Esophagus squamous epithelium (tissue), 5 donors: ENCODE measurements around the gene CXorf58. TPM values are rescaled to one million over a fixed set of nuclear protein-coding genes. Genes with fewer than 3 reads are reported as not detected.

Experiments used
- DNase-seq: peaks from one replicate; lab custom pipeline; 2025; lab: John Stamatoyannopoulos, UW
- H3K27ac ChIP-seq, 4 donors: fragments of 200-600 bp; sonication (generic); one replicate each; pipeline ENCODE4 v1.5.1; 2016 to 2019; ENCODE audit warnings: mild to moderate bottlenecking in 1 of 4
- H3K27me3 ChIP-seq, 4 donors: fragments of 200-600 bp; sonication (generic); 1 replicate in 3 of 4; 2 replicates in 1 of 4; pipeline versions ENCODE4 v1.5.1 to v1.6.0; 2017 to 2021; ENCODE audit warnings: antibody characterized with exemption in 1 of 4
- H3K36me3 ChIP-seq, 3 donors: fragments of 200-600 bp; sonication (generic); one replicate each; pipeline ENCODE4 v1.5.1; 2016 to 2019
- H3K4me1 ChIP-seq, 3 donors: fragments of 200-600 bp; sonication (generic); one replicate each; pipeline ENCODE4 v1.5.1; 2017 to 2019
- H3K4me3 ChIP-seq, 4 donors: fragments of 200-600 bp; sonication (generic); 1 replicate in 3 of 4; 2 replicates in 1 of 4; pipeline ENCODE4 v1.5.1; 2016 to 2019; ENCODE audit warnings: mild to moderate bottlenecking in 2 of 4, moderate library complexity in 1 of 4
- H3K9me3 ChIP-seq, 3 donors: fragments of 200-600 bp; sonication (generic); one replicate each; pipeline ENCODE4 v1.5.1; 2016 to 2019
- CTCF ChIP-seq, 6 experiments: fragments of 450-650 bp in 4 of 6; fragments of 200-600 bp in 2 of 6; sonication (generic) in 2 of 6; IDR thresholded peaks; one replicate each; pipeline ENCODE4 v1.5.1; 2016 to 2019; ENCODE audit warnings: antibody characterized with exemption in 6 of 6, mild to moderate bottlenecking in 4 of 6, moderate library complexity in 4 of 6
- POLR2A ChIP-seq, 4 donors: fragments of 450-650 bp; IDR thresholded peaks; one replicate each; pipeline ENCODE4 v1.6.1; 2017; ENCODE audit warnings: antibody characterized with exemption in 4 of 4, mild to moderate bottlenecking in 4 of 4, moderate library complexity in 3 of 4
- WGBS, 2 donors: methylation state at CpG; one replicate each; pipeline ENCODE4 v1.1.5; 2018; 5-methylcytosine and 5-hydroxymethylcytosine counted together
- intact Hi-C: fragments of 100-400 bp; cut with DNase I; formaldehyde crosslinking; loops from one replicate; pipeline ENCODE4 v1.15.0; 2022
- total RNA-seq, 4 donors: library from RNA; depleted of rRNA; stranded (reverse); fragments of >200 nt; gene quantifications; one replicate each; pipeline ENCODE4 v1.1.0, GENCODE V29; 2016
- donor health status: DM: yes; HTN: yes; CAD: no.

Gene CXorf58
- total RNA-seq, 4 donors from 2014 or later, result 0.15 to 0.95 TPM; not detected in 2

DNA sequence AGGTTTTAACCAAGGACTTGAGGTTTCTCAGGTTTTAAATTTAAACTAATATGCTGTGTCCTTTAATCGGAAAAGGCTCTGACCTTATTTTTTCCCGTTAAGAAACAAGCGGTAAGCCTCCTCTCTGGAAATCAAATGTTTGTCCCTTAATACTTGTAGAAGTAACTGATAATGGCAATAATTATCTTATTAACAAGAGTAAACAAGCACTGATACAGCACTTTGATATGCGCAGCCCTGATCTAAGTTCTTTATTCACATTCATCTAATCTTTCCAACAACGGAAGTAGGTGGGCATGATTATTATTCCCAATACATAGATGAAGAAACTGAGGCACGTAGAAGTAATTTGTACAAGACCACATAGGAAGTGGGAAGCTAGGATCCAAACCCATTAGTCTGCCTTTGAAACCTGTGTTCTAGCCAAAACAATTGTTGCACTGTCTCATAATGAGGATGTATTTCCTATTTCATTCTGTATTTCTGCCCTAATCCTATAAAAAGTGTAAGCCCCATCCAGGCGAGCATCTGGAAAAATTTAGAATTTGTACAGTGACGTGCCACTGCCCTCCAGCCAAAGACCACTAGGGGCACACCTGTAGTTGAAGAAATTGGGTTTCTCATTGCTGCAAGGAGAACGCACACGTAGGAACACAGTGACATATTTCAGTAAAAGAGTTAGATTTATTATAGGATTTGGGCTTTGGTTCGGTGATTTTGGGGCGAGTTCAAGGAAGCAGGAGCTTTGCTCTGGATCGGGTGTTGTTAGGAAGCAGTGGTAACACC, 606 bp downstream of the CXorf58 start:
- WGBS, 2 donors, result 35 to 47% methylated on average over 13 of the region's 13 CpGs
- intact Hi-C loops, result loop anchor here (10.0 kb wide), 2 partner anchors 146 to 214 kb away; partner anchors contain the start of gene EIF2S3
- Histone ChIP-seq H3K4me1 (peaks cover 0 to 18% (median 0%) of the 10 kb centered on the region in 3 donors), H3K4me3 (peak overlapping the region in 3 of 4 donors; percentile 50 to 70 (median 62)), H3K27ac (peak overlapping the region; percentile 83 to 93 (median 88)), H3K9me3 (no peaks in the 10 kb centered on the region), H3K36me3 (no peaks in the 10 kb centered on the region), H3K27me3 (no peaks in the 10 kb centered on the region)
- TF ChIP-seq CTCF (IDR thresholded peaks at IDR 0.05), result peak in 1 of 6 experiments; percentile 12
- TF ChIP-seq POLR2A (IDR thresholded peaks at IDR 0.05), result no peak
- DNase-seq, result no peak

- intact Hi-C loops, result no loop called here
- DNase-seq, result no peak
- Histone ChIP-seq H3K9me3 (no peaks in the 10 kb centered on the region), H3K27ac (no peak overlapping the region), H3K27me3 (no peaks in the 10 kb centered on the region), H3K4me1 (peaks cover 0 to 17% (median 0%) of the 10 kb centered on the region in 3 donors), H3K4me3 (no peak overlapping the region), H3K36me3 (no peaks in the 10 kb centered on the region)
- TF ChIP-seq CTCF (IDR thresholded peaks at IDR 0.05) (no peak), POLR2A (IDR thresholded peaks at IDR 0.05) (no peak)
- 68% methylated on average over 5 of the region's 5 CpGs for WGBS, 2 donors
Observed at GRCh38 chrX:23911126-23911835, 3.5 kb downstream of the CXorf58 start.

DNA sequence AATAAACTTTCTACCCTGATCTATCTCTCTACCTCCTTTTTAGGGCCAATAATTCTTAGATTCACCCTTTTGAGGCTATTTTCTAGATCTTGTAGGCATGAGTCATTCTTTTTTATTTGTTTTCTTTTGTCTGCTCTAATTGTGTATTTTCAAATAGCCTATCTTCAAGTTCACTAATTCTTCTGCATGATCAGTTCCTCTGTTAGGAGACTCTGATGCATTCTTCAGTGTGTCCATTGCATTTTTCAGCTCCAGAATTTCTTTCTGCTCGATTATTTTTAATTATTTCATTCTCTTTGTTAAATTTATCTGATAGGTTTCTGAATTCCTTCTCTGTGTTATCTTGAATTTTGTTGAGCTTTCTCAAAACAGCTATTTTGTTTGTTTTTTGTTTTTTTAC, 11.3 kb downstream of the CXorf58 start:
- Histone ChIP-seq H3K36me3 (no peaks in the 10 kb centered on the region), H3K27ac (no peak overlapping the region), H3K27me3 (no peaks in the 10 kb centered on the region), H3K4me3 (no peak overlapping the region), H3K4me1 (no peaks in the 10 kb centered on the region), H3K9me3 (peaks cover 0 to 4% (median 0%) of the 10 kb centered on the region in 3 donors)
- intact Hi-C loops, result no loop called here
- no peak for DNase-seq
- no peak for TF ChIP-seq CTCF (IDR thresholded peaks at IDR 0.05)
- TF ChIP-seq POLR2A (IDR thresholded peaks at IDR 0.05), result no peak
- 70 to 93% methylated on average over 1 of the region's 1 CpG for WGBS, 2 donors

DNA sequence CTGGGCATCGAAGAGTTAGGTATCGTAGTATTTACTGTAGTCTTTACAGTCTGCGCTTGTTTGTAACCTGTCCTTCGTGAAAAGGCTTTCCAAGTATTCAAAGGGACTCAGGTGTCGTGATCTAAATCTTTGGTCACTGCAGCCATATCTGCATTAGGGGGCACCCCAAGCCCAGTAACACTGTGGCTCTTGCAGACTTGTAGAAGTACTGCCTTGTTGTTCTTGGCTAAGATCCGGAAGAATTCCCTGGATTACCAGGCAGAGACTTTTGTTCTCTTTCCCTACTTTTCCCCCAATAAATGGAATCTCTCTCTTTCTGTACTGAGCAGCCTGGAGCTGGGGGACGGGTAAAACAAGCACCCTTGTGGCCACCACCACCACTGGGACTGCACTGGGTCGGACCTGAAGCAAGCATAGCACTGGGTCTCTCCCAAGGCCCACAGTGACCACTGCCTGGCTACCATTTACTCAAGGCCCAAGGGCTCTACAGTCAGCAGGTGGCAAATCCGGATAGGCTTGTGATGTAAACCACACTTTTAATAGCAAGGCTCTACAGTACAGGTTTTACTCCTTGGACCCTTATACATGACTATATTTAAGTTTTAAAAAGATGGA, 12.0 kb downstream of the CXorf58 start:
- Histone ChIP-seq H3K27ac (no peak overlapping the region), H3K4me1 (no peaks in the 10 kb centered on the region), H3K36me3 (no peaks in the 10 kb centered on the region), H3K4me3 (no peak overlapping the region), H3K9me3 (peaks cover 0 to 4% (median 0%) of the 10 kb centered on the region in 3 donors), H3K27me3 (no peaks in the 10 kb centered on the region)
- TF ChIP-seq CTCF (IDR thresholded peaks at IDR 0.05) (no peak), POLR2A (IDR thresholded peaks at IDR 0.05) (no peak)
- 76 to 81% methylated on average over 4 to 7 of the region's 9 CpGs for WGBS, 2 donors
- intact Hi-C loops, result no loop called here
- DNase-seq, result no peak
